NOMO-1 (cell line): ENCODE measurements around the gene MYLIP.

ENCODE experiments used
- DNase-seq, 2 experiments: peaks; one replicate each; lab custom pipeline; 2025; ENCODE audit not compliant: unreplicated experiment in 2 of 2; lab: John Stamatoyannopoulos, UW

Gene MYLIP

DNA sequence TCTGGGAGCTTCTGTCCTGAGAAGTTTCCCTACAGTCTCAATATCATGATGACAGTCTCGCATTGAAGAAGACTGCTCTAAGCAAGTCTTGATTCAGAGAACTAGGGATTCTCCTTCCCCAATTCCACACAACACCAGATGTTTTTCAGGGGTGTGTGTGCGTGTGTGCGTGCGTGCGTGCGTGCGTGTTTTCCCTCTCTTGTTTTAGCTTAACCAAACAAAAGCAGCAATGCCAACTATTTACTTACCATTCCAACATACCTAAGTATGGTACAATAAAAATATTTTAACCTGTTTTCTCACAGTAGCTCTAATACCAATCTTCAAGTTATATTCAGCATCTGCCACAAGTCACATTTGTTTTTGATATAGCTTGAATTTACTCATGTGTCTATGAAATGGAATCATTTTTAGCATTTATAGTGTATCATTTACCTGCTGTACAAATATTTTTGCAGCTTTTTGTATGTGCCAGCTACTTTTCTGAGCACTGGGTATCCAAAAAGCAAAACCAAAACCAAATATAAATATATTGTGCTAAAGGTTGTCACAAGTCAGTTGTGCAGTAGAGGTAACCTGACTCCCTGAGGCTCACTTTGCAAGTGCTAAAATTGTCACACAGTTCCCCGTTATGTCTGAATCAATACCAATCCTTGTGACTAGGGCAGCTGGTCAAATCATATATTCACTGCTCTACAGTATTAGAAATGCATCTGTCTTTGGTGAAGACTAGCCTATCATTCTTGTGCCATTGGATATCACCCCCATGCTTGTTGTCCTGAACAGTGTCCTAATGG lies 21.7 kb upstream of the MYLIP start:
- DNase-seq = no peak

DNA sequence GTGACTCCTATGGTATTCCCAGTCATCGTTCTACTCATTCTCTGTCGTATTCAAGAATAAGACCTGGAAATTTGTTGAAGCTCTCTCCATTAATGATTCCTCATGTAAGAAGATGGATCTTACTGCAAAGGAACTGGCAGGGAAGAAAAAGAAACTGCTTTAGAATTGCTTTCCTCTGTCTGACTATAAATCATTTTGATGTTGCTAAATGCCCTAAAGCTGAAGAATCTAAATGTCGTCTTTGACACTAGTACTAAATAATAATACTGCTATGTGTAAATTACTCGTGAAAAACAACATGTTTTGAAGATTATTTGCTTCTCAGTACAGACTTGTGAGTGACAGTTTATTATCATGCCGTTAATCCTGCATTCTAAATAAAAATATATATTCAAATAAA lies 20.5 kb upstream of the MYLIP start:
- DNase-seq = no peak

DNA sequence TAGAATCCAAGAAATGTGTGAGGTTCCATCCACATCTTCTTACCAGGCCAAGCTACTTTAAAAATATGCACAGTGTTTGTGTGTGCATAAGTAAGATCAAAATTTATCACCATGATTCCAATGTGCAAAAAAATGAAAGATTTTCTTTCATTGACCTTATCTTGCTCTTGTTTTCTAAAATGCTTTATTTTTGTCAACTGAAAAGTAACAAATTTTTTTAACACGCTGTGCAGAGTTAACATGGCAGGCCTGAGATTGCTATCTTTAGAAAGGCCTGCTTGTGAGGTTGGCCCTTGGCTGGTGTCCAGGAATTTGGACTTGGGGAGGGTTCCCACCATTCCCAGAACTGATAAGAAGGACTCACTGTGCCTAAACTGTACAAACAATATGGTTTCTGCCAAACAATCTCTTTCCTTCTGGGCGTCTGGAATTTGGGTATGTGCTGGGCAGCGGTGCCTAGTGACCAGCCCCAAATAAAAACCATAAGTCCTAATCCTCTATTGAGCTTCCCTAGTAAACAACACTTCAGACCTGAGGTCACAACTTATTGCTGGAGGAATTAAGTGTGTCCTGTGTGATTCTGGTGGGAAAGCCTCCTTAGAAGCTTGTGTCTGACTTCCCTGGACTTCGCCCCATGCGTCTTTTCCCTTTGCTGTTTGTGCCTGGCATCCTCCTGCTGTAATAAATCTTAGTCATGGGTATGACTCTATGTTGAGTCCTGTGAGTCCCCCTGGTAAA lies 19.8 kb upstream of the MYLIP start:
- DNase-seq = no peak

- peak; percentile 27 to 52 for DNase-seq
Measured at GRCh38 chr6:16109659-16110305, 19.1 kb upstream of the MYLIP start.

GRCh38 chr6:16118825-16119224 lies 10.1 kb upstream of the MYLIP start:
- no peak for DNase-seq

DNA sequence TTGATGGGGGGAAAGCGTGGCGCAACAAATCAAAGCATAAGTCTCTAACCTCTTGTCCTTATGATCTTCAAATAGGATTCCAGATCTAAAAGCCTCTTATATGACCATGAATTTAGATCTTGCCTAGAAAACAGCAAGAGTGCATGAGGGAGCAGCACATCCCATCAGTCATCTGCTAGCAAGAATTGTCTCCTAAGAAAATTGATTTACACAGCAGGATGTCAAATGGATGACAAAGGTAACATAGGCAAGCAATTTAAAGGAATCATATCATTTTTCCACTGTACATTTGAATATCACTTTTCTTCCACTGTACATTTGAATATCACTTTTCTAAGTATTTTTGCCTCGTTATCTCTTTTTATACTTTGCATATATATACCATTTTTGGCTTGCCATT lies 7.5 kb upstream of the MYLIP start:
- DNase-seq = no peak

DNA sequence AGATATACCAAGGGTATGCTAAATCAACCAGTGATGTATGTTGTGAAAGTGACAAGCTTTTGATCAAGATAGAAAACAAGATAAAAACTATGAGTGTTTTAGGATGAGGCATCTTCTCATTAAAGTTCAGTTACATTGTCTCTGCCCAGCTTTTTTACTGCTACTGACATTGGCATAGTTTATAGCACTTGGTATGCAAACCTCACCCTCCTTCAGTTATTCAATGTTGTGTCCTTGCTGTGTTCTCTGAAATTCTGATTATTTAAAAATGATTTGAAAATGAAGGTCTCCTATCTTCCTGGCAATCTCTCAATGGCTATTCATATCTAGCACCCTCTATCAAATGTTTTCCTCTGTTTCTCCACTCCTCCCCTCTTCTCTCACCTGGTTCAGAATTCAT lies 6.7 kb upstream of the MYLIP start:
- no peak for DNase-seq

GRCh38 chr6:16124198-16125180 lies 4.4 kb upstream of the MYLIP start:
- DNase-seq = no peak

DNA sequence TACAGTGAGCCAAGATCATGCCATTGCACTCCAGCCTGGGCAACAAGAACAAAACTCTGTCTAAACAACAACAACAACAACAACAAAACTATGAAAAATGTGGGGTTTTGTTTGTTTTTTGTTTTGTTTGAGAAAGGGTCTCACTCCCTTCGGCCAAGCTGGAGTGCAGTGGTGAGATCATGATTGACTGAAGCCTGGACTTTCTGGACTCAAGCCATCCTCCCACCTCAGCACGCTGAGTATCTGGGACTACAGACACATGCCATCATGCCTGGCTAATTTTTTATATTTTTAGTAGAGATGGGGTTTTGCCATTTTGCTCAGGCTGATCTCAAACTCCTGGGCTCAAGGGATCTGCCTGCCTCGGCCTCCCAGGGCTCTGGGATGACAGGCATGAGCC lies 2.8 kb upstream of the MYLIP start:
- no peak for DNase-seq

DNA sequence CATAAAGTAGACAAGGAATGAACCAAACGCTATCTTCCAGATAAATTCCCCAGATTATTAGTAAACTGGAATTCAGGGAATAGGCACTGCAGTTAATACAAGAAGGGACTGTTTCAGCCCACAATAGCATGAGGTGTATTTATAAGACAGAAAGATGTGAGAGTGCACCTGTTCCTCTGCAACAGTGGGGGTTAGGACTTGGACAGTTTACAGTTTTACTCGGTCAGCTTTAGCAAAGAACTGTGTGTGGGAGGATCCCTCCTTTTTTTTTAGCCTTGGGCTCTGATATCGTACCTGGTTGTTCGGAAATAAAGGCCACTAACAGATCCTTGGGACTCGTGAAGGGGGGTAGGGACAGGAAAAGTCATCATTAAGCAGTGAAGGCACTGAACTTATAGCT lies 2.0 kb upstream of the MYLIP start:
- no peak for DNase-seq

GRCh38 chr6:16127471-16127870 lies 1.4 kb upstream of the MYLIP start:
- no peak for DNase-seq

DNA sequence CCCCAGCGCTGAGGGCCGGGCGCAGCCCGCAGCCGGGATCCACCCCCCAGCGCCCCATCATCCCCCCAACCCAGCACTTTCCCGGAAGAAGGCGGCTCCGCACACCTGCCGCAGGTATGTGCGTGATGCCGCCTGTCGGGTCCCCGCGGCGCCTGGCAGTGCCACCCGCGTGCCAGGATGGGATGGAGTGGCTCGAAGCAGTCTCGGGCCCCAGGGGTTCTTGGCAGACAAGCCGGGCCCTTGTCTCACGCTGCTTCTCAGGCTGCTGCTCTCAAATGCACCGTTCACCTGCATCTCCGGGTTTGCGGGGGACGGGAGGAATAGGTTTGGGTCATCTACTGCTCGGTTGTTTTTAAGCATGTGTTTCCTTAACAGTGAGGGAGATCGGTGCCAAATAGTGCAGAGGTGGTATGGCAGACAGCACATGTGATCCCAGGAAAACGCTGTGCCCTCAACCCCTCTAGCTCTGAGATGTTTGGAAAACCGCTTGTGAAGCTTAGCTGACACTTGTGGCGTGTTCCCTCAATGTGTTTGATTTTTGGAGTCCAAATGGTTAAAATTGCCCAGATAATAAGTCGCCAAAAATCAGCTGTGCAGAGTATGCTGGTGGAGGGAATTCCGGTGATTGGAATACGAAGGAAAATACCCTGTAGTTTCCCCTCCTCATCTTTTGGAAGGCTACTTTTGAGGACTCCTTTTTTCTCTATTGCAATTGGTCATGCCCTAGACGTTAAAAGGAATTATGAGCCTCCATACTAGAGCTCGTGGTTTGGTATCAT lies 926 bp downstream of the MYLIP start:
- DNase-seq = no peak

- no peak for DNase-seq
Measured at GRCh38 chr6:16130437-16130891, 1.6 kb downstream of the MYLIP start.

- peak; percentile 69 to 95 for DNase-seq
Measured at GRCh38 chr6:16130932-16131387, 2.1 kb downstream of the MYLIP start.

- peak in 1 of 2 experiments; percentile 22 for DNase-seq
Measured at GRCh38 chr6:16132909-16133308, 4.0 kb downstream of the MYLIP start.

- DNase-seq = no peak
Measured at GRCh38 chr6:16134430-16134829, 5.5 kb downstream of the MYLIP start.

GRCh38 chr6:16135066-16135465 lies 6.2 kb downstream of the MYLIP start:
- DNase-seq = no peak

DNA sequence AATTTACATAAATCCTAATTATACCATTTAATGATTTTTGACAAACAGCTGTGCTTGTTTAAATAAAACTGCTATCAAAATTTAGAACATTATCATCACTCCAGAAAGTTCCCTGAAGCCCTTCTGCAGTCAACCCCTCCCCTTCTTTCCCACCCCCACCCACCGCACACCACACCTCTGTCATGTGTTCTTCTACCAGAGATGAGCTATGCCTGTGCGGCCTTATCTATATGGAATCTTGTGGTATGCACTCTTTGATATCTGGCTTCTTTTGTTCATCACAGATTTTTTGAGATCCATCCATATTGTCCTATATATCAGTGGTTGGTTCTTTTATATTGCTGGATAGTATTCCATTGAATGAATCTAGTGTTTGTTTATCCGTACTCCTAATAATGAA lies 7.2 kb downstream of the MYLIP start:
- DNase-seq = no peak

GRCh38 chr6:16136621-16137450 lies 8.0 kb downstream of the MYLIP start:
- DNase-seq = no peak
